HEK293 (cell line): ENCODE results near the gene FOXN3.

Source experiments
- HIC1 ChIP-seq: fragments of 450-650 bp; formaldehyde crosslinking; IDR thresholded peaks from 2 replicates; pipeline ENCODE4 v1.5.1; 2016; ENCODE audit warnings: missing biosample characterization, missing genetic modification characterization
- HOXD13 ChIP-seq: sonication (generic); formaldehyde crosslinking; IDR thresholded peaks from 2 replicates; pipeline ENCODE4 v1.8.0; 2022; ENCODE audit warnings: missing genetic modification reagents, borderline replicate concordance
- KLF10 ChIP-seq: fragments of 450-650 bp; IDR thresholded peaks from 2 replicates; pipeline ENCODE4 v1.5.1; 2018; ENCODE audit warnings: missing biosample characterization, mild to moderate bottlenecking, missing genetic modification characterization
- KLF16 ChIP-seq: fragments of 450-650 bp; formaldehyde crosslinking; IDR thresholded peaks from 2 replicates; pipeline ENCODE4 v1.5.1; 2017; ENCODE audit warnings: missing biosample characterization, missing genetic modification characterization
- MEIS1 ChIP-seq: sonication (generic); formaldehyde crosslinking; IDR thresholded peaks from 2 replicates; pipeline ENCODE4 v1.8.1; 2022; ENCODE audit warnings: missing genetic modification reagents, mild to moderate bottlenecking, borderline replicate concordance
- PBX3 ChIP-seq: sonication (generic); formaldehyde crosslinking; IDR thresholded peaks from 2 replicates; pipeline ENCODE4 v1.8.1; 2022; ENCODE audit warnings: mild to moderate bottlenecking, moderate library complexity, missing genetic modification reagents
- PRDM10 ChIP-seq: fragments of 450-650 bp; formaldehyde crosslinking; IDR thresholded peaks from 2 replicates; pipeline ENCODE4 v1.5.1; 2016; ENCODE audit warnings: missing biosample characterization, missing genetic modification characterization
- WT1 ChIP-seq: fragments of 450-650 bp; formaldehyde crosslinking; IDR thresholded peaks from 2 replicates; pipeline ENCODE4 v1.5.1; 2016; ENCODE audit warnings: missing biosample characterization, missing genetic modification characterization
- YY2 ChIP-seq: fragments of 450-650 bp; formaldehyde crosslinking; IDR thresholded peaks from 2 replicates; pipeline ENCODE4 v1.5.1; 2016; ENCODE audit warnings: missing biosample characterization, missing genetic modification characterization
- ZBTB20 ChIP-seq: fragments of 450-650 bp; formaldehyde crosslinking; IDR thresholded peaks from 2 replicates; pipeline ENCODE4 v1.5.1; 2016; ENCODE audit warnings: missing biosample characterization, missing genetic modification characterization
- ZBTB44 ChIP-seq: fragments of 450-650 bp; IDR thresholded peaks from 2 replicates; pipeline ENCODE4 v1.5.1; 2018; ENCODE audit warnings: missing biosample characterization, mild to moderate bottlenecking, missing genetic modification characterization
- ZNF112 ChIP-seq: fragments of 450-650 bp; formaldehyde crosslinking; IDR thresholded peaks from 2 replicates; pipeline ENCODE4 v1.5.0; 2017; ENCODE audit warnings: missing biosample characterization, missing genetic modification characterization
- ZNF157 ChIP-seq: fragments of 450-650 bp; formaldehyde crosslinking; IDR thresholded peaks from 2 replicates; pipeline ENCODE4 v1.5.1; 2016; ENCODE audit warnings: missing biosample characterization, missing genetic modification characterization
- ZNF19 ChIP-seq: fragments of 450-650 bp; formaldehyde crosslinking; IDR thresholded peaks from 2 replicates; pipeline ENCODE4; 2016; ENCODE audit warnings: missing biosample characterization, missing genetic modification characterization, low read depth
- ZNF248 ChIP-seq: fragments of 450-650 bp; formaldehyde crosslinking; IDR thresholded peaks from 2 replicates; pipeline ENCODE4 v1.5.1; 2017; ENCODE audit warnings: missing biosample characterization, missing genetic modification characterization
- ZNF394 ChIP-seq: fragments of 450-650 bp; formaldehyde crosslinking; IDR thresholded peaks from 2 replicates; pipeline ENCODE4 v1.5.1; 2016; ENCODE audit warnings: missing biosample characterization, missing genetic modification characterization, mild to moderate bottlenecking, moderate library complexity, borderline replicate concordance
- ZNF423 ChIP-seq: fragments of 450-650 bp; formaldehyde crosslinking; IDR thresholded peaks from 2 replicates; pipeline ENCODE4 v1.5.1; 2016; ENCODE audit warnings: missing biosample characterization, missing genetic modification characterization
- ZNF513 ChIP-seq: fragments of 450-650 bp; IDR thresholded peaks from 2 replicates; pipeline ENCODE4 v1.5.1; 2018; ENCODE audit warnings: missing biosample characterization, missing genetic modification characterization
- ZNF518A ChIP-seq: fragments of 450-650 bp; formaldehyde crosslinking; conservative IDR thresholded peaks from 2 replicates; pipeline ENCODE4 v1.5.1; 2016; ENCODE audit warnings: low read depth, missing biosample characterization, missing genetic modification characterization
- ZNF623 ChIP-seq: fragments of 450-650 bp; formaldehyde crosslinking; IDR thresholded peaks from 2 replicates; pipeline ENCODE4 v1.5.1; 2016; ENCODE audit warnings: missing biosample characterization, missing genetic modification characterization
- ZNF629 ChIP-seq: fragments of 450-650 bp; formaldehyde crosslinking; IDR thresholded peaks from 2 replicates; pipeline ENCODE4 v1.5.1; 2017; ENCODE audit warnings: missing biosample characterization, missing genetic modification characterization
- ZNF76 ChIP-seq: fragments of 450-650 bp; formaldehyde crosslinking; IDR thresholded peaks from 2 replicates; pipeline ENCODE4; 2016; ENCODE audit warnings: low read depth, missing biosample characterization, missing genetic modification characterization, borderline replicate concordance
- ZNF791 ChIP-seq: fragments of 450-650 bp; formaldehyde crosslinking; IDR thresholded peaks from 2 replicates; pipeline ENCODE4 v1.5.1; 2016; ENCODE audit warnings: missing biosample characterization, missing genetic modification characterization

The FOXN3 gene

GRCh38 chr14:89416002-89416995 lies 734 bp downstream of the FOXN3 start (continued):
- TF ChIP-seq ZBTB20 (tag by site-specific recombination) (peak; percentile 37; the same call in 1 of the 2 replicates), ZNF248 (tag by site-specific recombination) (no peak), PBX3 (CRISPR knock-in tag) (peak; percentile 89), ZNF513 (tag by site-specific recombination) (no peak), KLF10 (peak; percentile 43; the same call in 1 of the 2 replicates), MEIS1 (CRISPR knock-in tag) (no peak), ZNF157 (no peak), ZNF629 (tag by site-specific recombination) (no peak), ZNF791 (tag by site-specific recombination) (no peak), ZNF394 (no peak), KLF16 (tag by site-specific recombination) (0 out of 2 replicates have a peak, but pooled peaks have one; percentile 25), PRDM10 (tag by site-specific recombination) (0 out of 2 replicates have a peak, but pooled peaks have one; percentile 24), ZNF112 (tag by site-specific recombination) (no peak), ZBTB44 (tag by site-specific recombination) (no peak), ZNF623 (tag by site-specific recombination) (no peak), ZNF76 (tag by site-specific recombination) (no peak), HIC1 (tag by site-specific recombination) (no peak), WT1 (tag by site-specific recombination) (no peak), ZNF423 (tag by site-specific recombination) (no peak), YY2 (tag by site-specific recombination) (no peak), HOXD13 (no peak), ZNF19 (no peak), ZNF518A (tag by site-specific recombination) (no peak)
